Mesodermal cell (in vitro differentiated cells): ENCODE results near the gene RSRC1.

ENCODE experiments used
- H3K27ac ChIP-seq: 2 replicates; pipeline ENCODE4 v1.7.0; 2013; ENCODE audit warnings: mild to moderate bottlenecking, low read depth, low read length, moderate library complexity; ENCODE audit not compliant: severe bottlenecking
- H3K36me3 ChIP-seq: 2 replicates; pipeline ENCODE4 v1.7.1; 2013; ENCODE audit warnings: mild to moderate bottlenecking, low read length, moderate library complexity; ENCODE audit not compliant: control insufficient read depth, insufficient read depth
- H3K4me1 ChIP-seq: one replicate; pipeline ENCODE4 v1.7.1; 2013; ENCODE audit warnings: mild to moderate bottlenecking, low read length; ENCODE audit not compliant: insufficient read depth, control insufficient read depth, poor library complexity, severe bottlenecking
- H3K4me3 ChIP-seq: 2 replicates; pipeline ENCODE4 v1.7.0; 2013; ENCODE audit warnings: low read length, control low read depth, mild to moderate bottlenecking; ENCODE audit not compliant: insufficient read depth, poor library complexity, severe bottlenecking; ENCODE audit errors: extremely low read depth
- H3K9me3 ChIP-seq: 2 replicates; pipeline ENCODE4 v1.7.1; 2013; ENCODE audit warnings: mild to moderate bottlenecking, low read length, moderate library complexity; ENCODE audit not compliant: control insufficient read depth
- whole genome bisulfite sequencing, 2 experiments: methylation state at CpG; one replicate each; pipeline ENCODE4 v1.1.5; 2013; ENCODE audit warnings: missing lambda C conversion rate in 2 of 2; ENCODE audit not compliant: insufficient coverage in 2 of 2; 5-methylcytosine and 5-hydroxymethylcytosine counted together

Gene RSRC1

GRCh38 chr3:158272081-158272480, 162.2 kb downstream of the RSRC1 start:
- H3K36me3 ChIP-seq = no peaks in the 10 kb centered on the region
- H3K27ac ChIP-seq = no peak overlapping the region
- no peaks in the 10 kb centered on the region for H3K4me1 ChIP-seq
- 77 to 94% methylated on average over 2 to 5 of the region's 6 CpGs for WGBS, 2 experiments
- H3K9me3 ChIP-seq = peaks cover 4% of the 10 kb centered on the region
- H3K4me3 ChIP-seq = no peak overlapping the region

GRCh38 chr3:158273656-158274055, 163.8 kb downstream of the RSRC1 start:
- Histone ChIP-seq H3K4me1 (no peaks in the 10 kb centered on the region), H3K9me3 (no peaks in the 10 kb centered on the region), H3K36me3 (no peaks in the 10 kb centered on the region), H3K27ac (no peak overlapping the region), H3K4me3 (no peak overlapping the region)
- WGBS, 2 experiments = no CpG with 5 or more reads among the region's 1 CpG

GRCh38 chr3:158278187-158278586, 168.3 kb downstream of the RSRC1 start:
- H3K27ac ChIP-seq = no peak overlapping the region
- no peaks in the 10 kb centered on the region for H3K9me3 ChIP-seq
- no peak overlapping the region for H3K4me3 ChIP-seq
- H3K36me3 ChIP-seq = no peaks in the 10 kb centered on the region
- WGBS, 2 experiments = 100% methylated on average over 1 to 2 of the region's 3 CpGs
- no peaks in the 10 kb centered on the region for H3K4me1 ChIP-seq

GRCh38 chr3:158279609-158280008, 169.7 kb downstream of the RSRC1 start:
- Histone ChIP-seq H3K9me3 (no peaks in the 10 kb centered on the region), H3K4me3 (no peak overlapping the region), H3K36me3 (no peaks in the 10 kb centered on the region), H3K4me1 (no peaks in the 10 kb centered on the region), H3K27ac (no peak overlapping the region)

- H3K27ac ChIP-seq = no peak overlapping the region
- H3K4me3 ChIP-seq = no peak overlapping the region
- H3K4me1 ChIP-seq = no peaks in the 10 kb centered on the region
- H3K9me3 ChIP-seq = no peaks in the 10 kb centered on the region
- WGBS, 2 experiments = no CpG with 5 or more reads among the region's 2 CpGs
- no peaks in the 10 kb centered on the region for H3K36me3 ChIP-seq
Measured at GRCh38 chr3:158295771-158296170, 185.9 kb downstream of the RSRC1 start.

GRCh38 chr3:158297940-158298339, 188.1 kb downstream of the RSRC1 start:
- Histone ChIP-seq H3K4me3 (no peak overlapping the region), H3K27ac (no peak overlapping the region), H3K36me3 (no peaks in the 10 kb centered on the region), H3K4me1 (no peaks in the 10 kb centered on the region), H3K9me3 (no peaks in the 10 kb centered on the region)

GRCh38 chr3:158308236-158308928, 198.5 kb downstream of the RSRC1 start:
- Histone ChIP-seq H3K4me3 (no peak overlapping the region), H3K27ac (no peak overlapping the region), H3K4me1 (no peaks in the 10 kb centered on the region), H3K36me3 (no peaks in the 10 kb centered on the region), H3K9me3 (no peaks in the 10 kb centered on the region)
- WGBS, 2 experiments = 93 to 100% methylated on average over 4 of the region's 8 CpGs

- Histone ChIP-seq H3K4me3 (no peak overlapping the region), H3K4me1 (no peaks in the 10 kb centered on the region), H3K9me3 (no peaks in the 10 kb centered on the region), H3K27ac (no peak overlapping the region), H3K36me3 (no peaks in the 10 kb centered on the region)
Measured at GRCh38 chr3:158312560-158313141, 202.8 kb downstream of the RSRC1 start.

GRCh38 chr3:158313338-158313927, 203.5 kb downstream of the RSRC1 start:
- no peaks in the 10 kb centered on the region for H3K9me3 ChIP-seq
- H3K27ac ChIP-seq = no peak overlapping the region
- no peaks in the 10 kb centered on the region for H3K36me3 ChIP-seq
- WGBS, 2 experiments = no CpG with 5 or more reads among the region's 3 CpGs
- H3K4me3 ChIP-seq = no peak overlapping the region
- no peaks in the 10 kb centered on the region for H3K4me1 ChIP-seq

- Histone ChIP-seq H3K27ac (no peak overlapping the region), H3K4me3 (no peak overlapping the region), H3K4me1 (no peaks in the 10 kb centered on the region), H3K9me3 (no peaks in the 10 kb centered on the region), H3K36me3 (no peaks in the 10 kb centered on the region)
- 88 to 91% methylated on average over 2 to 5 of the region's 6 CpGs for WGBS, 2 experiments
Measured at GRCh38 chr3:158314426-158315357, 204.8 kb downstream of the RSRC1 start.
